Muscle of leg (tissue), 11 donors: Measurements from ENCODE around the gene IGFBP6. TPM values are rescaled to one million over a fixed set of nuclear protein-coding genes. Genes with fewer than 3 reads are reported as not detected.
"Not testable (repeated sequence)": the region's sequence is repeated elsewhere in the genome, so short reads cannot be mapped to it uniquely, and the experiment has no call there.

ENCODE experiments used
- DNase-seq: peaks from one replicate; pipeline ENCODE4 v3.0.0; 2013
- H3K27ac ChIP-seq: one replicate; pipeline ENCODE4 v1.5.1; 2013; ENCODE audit warnings: mild to moderate bottlenecking, low read length, control low read depth
- H3K27me3 ChIP-seq: one replicate; pipeline ENCODE4 v1.6.1; 2013; ENCODE audit warnings: low read length; ENCODE audit not compliant: control insufficient read depth, insufficient read depth
- H3K36me3 ChIP-seq: one replicate; pipeline ENCODE4 v1.6.1; 2013; ENCODE audit warnings: low read length; ENCODE audit not compliant: control insufficient read depth, insufficient read depth
- H3K4me1 ChIP-seq: one replicate; pipeline ENCODE4 v1.6.1; 2013; ENCODE audit warnings: low read length; ENCODE audit not compliant: control insufficient read depth, insufficient read depth
- H3K4me3 ChIP-seq: one replicate; pipeline ENCODE4 v1.5.1; 2013; ENCODE audit warnings: low read length, control low read depth
- H3K9me3 ChIP-seq: replicated peaks from 2 replicates; pipeline ENCODE4 v1.6.1; 2013; ENCODE audit warnings: low read depth, low read length; ENCODE audit not compliant: control insufficient read depth
- WGBS: methylation state at CpG from one replicate; pipeline ENCODE4 v1.1.5; 2013; ENCODE audit warnings: missing lambda C conversion rate; ENCODE audit not compliant: insufficient coverage; 5-methylcytosine and 5-hydroxymethylcytosine counted together
- polyA plus RNA-seq, 8 donors: library from polyadenylated mRNA; unstranded; fragments of 120-200 nt; gene quantifications; one replicate each; pipeline versions ENCODE4 v1.2.1 to v1.2.3, GENCODE V29; 2013; ENCODE audit warnings: inconsistent platforms in 1 of 8, low replicate concordance in 1 of 8; ENCODE audit not compliant: insufficient read length in 8 of 8, insufficient read depth in 1 of 8
- total RNA-seq: library from RNA; stranded (reverse); fragments of 120-200 nt; gene quantifications from one replicate; pipeline ENCODE4 v1.2.4, GENCODE V29; 2013

The IGFBP6 gene
- total and polyA plus RNA-seq, 9 donors = 50.7 to 181 (median 101) TPM

DNA sequence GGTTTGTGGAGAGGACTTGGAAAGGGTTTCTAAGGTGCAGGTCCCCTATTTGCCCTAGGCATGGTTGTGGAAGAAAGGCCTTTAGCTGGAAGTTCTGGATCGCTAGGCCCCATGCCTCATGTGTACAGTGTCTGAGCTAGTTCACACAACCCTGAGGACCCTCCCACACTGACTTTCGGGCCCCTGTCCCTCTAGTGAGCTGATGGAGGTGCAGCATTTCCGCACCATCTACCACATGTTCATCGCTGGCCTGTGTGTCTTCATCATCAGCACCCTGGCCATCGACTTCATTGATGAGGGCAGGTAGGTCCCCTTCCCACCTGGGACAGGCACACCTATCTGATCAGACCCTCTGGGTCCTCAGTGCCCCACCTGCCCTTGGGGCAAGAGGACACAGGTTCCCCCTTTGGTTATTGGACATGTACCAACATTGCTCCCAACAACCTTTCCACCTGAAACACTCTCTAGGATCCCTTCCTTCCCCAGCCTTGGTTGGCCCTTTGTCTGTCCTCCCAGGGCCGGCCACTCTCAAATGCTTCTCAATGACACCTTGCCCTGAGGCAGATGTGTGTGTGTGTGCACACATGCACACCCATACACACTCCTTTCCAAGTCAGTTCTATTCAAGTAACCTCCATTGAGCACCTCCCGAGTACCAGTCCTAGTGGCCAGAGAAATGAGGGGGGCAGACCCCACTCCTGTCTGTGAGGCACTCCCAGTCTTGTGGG is 8.4 kb downstream of the IGFBP6 start:
- Histone ChIP-seq H3K4me3 (no peak overlapping the region), H3K4me1 (peaks cover 26% of the 10 kb centered on the region), H3K27ac (no peak overlapping the region), H3K9me3 (no peaks in the 10 kb centered on the region), H3K36me3 (peaks cover 7% of the 10 kb centered on the region), H3K27me3 (no peaks in the 10 kb centered on the region)
- WGBS = 79% methylated on average over 5 of the region's 7 CpGs
- no peak for DNase-seq

DNA sequence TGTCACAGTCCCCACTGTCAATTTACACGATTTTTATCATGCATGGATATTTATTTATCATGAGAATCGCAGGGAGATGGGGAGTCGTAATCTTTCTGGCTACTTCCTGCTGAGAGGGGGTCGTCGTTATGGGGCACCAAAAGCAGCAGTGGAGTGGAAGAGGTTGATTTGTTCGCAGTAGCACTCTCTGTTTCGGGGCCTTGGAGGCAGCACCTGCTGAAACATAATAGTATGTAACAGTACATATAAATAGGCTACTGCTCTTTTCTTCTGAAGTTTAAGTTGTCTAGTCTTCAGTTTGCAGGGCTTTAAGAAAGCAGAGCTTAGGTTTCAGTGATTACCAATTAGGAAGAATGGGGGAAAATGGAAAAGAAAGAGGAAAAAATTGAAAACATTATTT is 9.7 kb downstream of the IGFBP6 start:
- DNase-seq = no peak
- H3K27me3 ChIP-seq = no peaks in the 10 kb centered on the region
- no CpG with 5 or more reads among the region's 7 CpGs for WGBS
- peak overlapping the region; percentile 25 for H3K27ac ChIP-seq
- no peaks in the 10 kb centered on the region for H3K9me3 ChIP-seq
- H3K4me1 ChIP-seq = peaks cover 26% of the 10 kb centered on the region
- H3K4me3 ChIP-seq = no peak overlapping the region
- H3K36me3 ChIP-seq = peaks cover 2% of the 10 kb centered on the region

DNA sequence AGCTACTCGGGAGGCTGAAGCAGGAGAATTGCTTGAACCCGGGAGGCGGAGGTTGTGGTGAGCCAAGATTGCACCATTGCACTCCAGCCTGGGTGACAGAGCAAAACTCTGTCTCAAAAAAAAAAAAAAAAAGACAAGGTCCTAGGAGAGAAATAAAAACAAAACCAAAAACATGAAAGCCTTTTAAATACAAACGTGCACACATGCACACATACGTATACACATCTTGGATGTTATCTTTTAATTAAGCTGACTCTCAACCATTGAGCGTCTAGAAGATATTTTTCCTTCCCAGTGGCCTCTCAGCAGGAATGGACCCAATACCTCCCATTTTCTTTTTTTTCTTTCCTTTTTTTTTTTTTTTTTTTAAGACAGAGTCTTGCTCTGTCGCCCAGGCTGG is 15.0 kb downstream of the IGFBP6 start:
- H3K4me1 ChIP-seq = peaks cover 17% of the 10 kb centered on the region
- not testable (repeated sequence) for H3K27ac ChIP-seq, DNase-seq, H3K9me3 ChIP-seq, H3K27me3 ChIP-seq, H3K4me3 ChIP-seq, H3K36me3 ChIP-seq
- 60% methylated on average over 1 of the region's 7 CpGs for WGBS

DNA sequence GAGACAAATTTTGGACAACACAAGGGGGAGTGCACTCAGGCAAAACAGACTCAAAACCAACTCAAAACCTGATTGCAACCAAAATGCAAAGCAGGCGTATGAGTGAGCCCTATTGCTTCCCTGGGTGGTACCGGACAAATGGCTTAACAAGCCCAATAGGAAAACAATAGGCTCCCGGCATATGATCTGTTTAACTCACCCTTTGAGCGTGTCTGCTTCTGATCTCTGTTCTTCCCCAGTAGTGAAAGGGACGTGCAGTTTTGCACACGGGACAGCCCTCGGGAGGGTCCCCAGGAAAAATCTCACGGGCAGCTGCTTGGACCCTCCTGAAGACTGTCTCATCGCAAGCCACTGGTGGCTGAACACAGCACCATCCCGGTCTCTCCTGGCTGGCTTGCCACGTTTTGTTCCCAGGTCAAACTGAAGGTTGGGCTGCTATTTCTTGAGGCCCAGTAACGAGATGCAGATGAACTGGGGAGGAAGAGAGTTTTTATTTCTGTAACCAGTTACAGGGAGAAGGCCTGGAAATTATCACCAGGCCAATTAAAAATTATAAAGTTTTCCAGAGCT is 15.8 kb downstream of the IGFBP6 start:
- Histone ChIP-seq H3K36me3 (no peaks in the 10 kb centered on the region), H3K27me3 (no peaks in the 10 kb centered on the region), H3K4me3 (no peak overlapping the region), H3K9me3 (no peaks in the 10 kb centered on the region), H3K4me1 (peaks cover 13% of the 10 kb centered on the region), H3K27ac (no peak overlapping the region)
- no peak for DNase-seq
- 32% methylated on average over 7 of the region's 12 CpGs for WGBS

DNA sequence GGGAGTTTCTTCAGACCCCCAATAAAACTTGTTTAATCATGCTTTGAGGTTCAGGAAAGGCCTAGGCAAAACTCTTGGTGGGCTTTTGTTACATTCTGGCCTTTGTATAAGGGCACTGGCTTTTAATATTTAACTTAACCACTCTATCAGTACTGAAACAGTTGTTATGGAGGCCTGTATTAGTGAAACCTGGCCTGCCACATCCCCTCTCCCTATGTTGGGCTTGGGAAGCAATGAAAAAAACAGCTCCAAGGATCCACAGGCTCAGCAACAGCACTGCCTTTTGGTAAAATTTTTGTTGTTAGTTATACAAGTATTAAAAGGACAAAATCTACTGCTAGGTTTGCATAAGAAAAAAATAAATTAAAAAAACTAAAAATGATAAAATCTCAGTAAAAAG is 16.5 kb downstream of the IGFBP6 start:
- H3K4me3 ChIP-seq = no peak overlapping the region
- no peak for DNase-seq
- no peak overlapping the region for H3K27ac ChIP-seq
- no peaks in the 10 kb centered on the region for H3K27me3 ChIP-seq
- H3K9me3 ChIP-seq = no peaks in the 10 kb centered on the region
- H3K36me3 ChIP-seq = no peaks in the 10 kb centered on the region
- H3K4me1 ChIP-seq = peaks cover 13% of the 10 kb centered on the region

DNA sequence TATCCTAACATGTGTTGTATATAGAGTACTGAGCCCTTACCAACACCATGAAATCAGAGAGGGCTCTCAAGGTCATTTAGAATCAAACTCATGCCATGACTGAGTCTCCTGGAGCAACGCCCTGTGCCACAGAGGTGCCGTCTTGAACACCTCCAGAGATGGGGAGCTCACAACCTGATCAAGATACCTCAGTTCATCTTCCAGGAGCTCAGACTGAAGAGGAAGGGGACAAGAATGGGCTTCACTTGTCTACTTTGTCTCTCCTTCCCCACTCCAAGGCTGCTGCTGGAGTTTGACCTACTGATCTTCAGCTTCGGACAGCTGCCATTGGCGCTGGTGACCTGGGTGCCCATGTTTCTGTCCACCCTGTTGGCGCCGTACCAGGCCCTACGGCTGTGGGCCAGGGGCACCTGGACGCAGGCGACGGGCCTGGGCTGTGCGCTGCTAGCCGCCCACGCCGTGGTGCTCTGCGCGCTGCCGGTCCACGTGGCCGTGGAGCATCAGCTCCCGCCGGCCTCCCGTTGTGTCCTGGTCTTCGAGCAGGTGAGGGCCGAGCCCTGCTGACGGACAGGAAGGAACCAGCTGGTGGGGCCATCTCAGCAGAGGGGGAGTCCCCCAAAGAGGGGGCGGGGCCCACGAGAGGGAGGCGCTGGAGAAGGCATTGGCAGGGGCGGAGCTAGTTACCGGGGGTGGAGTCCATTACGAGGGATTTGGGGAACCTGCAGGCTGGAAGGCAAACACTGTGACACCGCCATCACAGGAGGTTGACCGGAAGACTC is 17.8 kb downstream of the IGFBP6 start:
- H3K27me3 ChIP-seq = no peaks in the 10 kb centered on the region
- 86% methylated on average over 30 of the region's 33 CpGs for WGBS
- no peak overlapping the region for H3K4me3 ChIP-seq
- no peaks in the 10 kb centered on the region for H3K9me3 ChIP-seq
- DNase-seq = no peak
- H3K36me3 ChIP-seq = no peaks in the 10 kb centered on the region
- H3K27ac ChIP-seq = peak overlapping the region; percentile 80
- H3K4me1 ChIP-seq = peaks cover 13% of the 10 kb centered on the region

DNA sequence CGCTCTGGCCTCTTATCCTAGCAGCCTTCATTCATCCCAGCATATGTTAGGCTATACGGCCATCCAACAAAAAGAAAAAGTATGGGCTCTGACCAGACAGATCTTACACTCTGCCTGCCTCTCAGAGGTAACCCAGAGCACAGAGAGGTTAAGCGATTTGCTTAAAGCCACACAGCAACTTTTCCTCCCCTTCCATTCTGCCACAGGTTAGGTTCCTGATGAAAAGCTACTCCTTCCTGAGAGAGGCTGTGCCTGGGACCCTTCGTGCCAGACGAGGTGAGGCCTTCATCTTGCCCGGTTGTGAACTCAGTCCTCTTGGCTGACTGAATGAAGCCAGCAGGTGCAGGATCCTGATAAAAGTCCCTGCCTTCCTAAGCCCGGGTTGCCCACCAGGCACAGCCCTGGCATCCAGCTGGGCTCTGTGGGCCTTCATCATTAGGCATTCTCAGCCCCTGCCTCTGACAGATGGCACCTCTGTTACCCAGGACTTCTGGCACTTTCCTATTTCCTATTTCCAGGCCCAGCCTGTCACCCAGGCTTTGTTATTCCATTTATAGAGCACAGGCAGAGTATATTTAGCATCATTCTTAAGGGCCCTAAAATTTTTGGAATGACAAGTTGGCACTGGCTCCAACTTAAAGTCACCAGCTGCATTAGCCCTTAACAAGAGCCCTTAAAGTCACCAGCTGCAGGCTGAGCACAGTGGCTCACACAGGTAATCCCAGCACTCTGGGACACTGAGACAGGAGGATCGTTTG is 18.6 kb downstream of the IGFBP6 start:
- 82% methylated on average over 7 of the region's 8 CpGs for WGBS

DNA sequence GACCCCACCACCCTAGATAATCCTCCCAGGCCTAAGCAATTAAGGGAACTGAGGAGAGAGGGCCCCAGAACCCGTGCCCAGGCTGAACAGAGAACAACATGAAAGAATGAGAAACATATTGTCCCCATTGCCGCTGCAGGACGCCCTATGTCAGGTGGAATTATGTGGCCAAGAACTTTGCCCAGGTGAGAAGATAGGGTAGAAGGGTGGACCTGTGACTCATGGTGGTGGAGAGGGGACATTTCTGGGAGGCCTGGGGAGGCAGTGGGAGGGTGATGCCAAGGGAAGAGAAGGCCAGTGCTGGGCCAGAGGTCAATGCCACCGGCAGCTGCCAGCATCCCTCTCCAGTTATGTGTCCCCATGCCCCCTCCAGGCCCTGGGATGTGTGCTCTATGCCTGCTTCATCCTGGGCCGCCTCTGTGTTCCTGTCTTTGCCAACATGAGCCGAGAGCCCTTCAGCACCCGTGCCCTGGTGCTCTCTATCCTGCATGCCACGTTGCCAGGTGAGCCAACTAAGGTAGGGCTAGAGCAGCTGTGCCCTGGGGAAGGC is 21.4 kb downstream of the IGFBP6 start:
- no peak for DNase-seq

More for the DNA sequence above, 18.6 kb downstream of the IGFBP6 start:
- peak; percentile 69 for DNase-seq
- Histone ChIP-seq H3K27me3 (no peaks in the 10 kb centered on the region), H3K4me3 (no peak overlapping the region), H3K36me3 (no peaks in the 10 kb centered on the region), H3K4me1 (peaks cover 13% of the 10 kb centered on the region), H3K9me3 (no peaks in the 10 kb centered on the region), H3K27ac (peak overlapping the region; percentile 80)

DNA sequence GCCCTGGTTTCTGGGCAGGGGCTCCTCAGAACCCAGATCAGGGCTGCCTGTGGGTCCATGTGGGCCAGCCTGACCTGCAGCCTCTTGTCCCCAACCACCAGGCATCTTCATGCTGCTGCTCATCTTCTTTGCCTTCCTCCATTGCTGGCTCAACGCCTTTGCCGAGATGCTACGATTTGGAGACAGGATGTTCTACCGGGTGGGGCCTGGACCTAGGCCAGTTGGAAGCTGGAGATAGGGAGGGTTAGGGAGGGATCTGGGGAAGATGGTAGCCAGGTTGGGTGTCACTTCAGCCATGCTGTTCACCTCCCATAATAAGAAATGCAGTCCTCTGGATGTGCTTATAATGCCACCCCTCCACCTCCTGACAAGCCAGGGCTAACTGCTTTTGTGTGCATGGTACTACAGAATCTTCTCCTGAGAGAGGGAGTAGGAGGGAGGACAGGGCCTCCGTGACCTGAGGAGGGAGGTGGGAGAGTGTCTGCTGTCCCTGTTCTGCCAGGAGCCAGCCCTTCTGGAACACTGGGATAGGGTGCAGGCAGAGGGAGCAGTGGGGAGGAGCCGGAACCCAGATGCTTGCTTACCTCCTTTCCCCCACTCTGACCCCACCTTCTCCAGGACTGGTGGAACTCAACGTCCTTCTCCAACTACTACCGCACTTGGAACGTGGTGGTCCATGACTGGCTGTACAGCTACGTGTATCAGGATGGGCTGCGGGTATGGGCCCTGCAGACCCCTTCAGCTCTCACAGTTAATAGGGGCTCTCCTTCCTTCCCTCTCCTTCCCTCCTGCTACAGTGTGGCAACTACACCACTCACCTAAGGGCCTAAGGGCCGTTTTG is 23.4 kb downstream of the IGFBP6 start:
- no peak overlapping the region for H3K4me3 ChIP-seq
- H3K9me3 ChIP-seq = no peaks in the 10 kb centered on the region
- H3K27ac ChIP-seq = no peak overlapping the region
- no peak for DNase-seq
- H3K4me1 ChIP-seq = peaks cover 9% of the 10 kb centered on the region
- no peaks in the 10 kb centered on the region for H3K36me3 ChIP-seq
- 90% methylated on average over 6 of the region's 12 CpGs for WGBS
- no peaks in the 10 kb centered on the region for H3K27me3 ChIP-seq

More for the DNA sequence above, 21.4 kb downstream of the IGFBP6 start:
- WGBS = 69% methylated on average over 7 of the region's 8 CpGs
- Histone ChIP-seq H3K36me3 (no peaks in the 10 kb centered on the region), H3K9me3 (no peaks in the 10 kb centered on the region), H3K27me3 (no peaks in the 10 kb centered on the region), H3K4me1 (peaks cover 13% of the 10 kb centered on the region), H3K4me3 (no peak overlapping the region), H3K27ac (no peak overlapping the region)
